CD1c-positive myeloid dendritic cell (primary cell): ENCODE data around the gene ZNF627.
"Not testable (repeated sequence)": the region's sequence is repeated elsewhere in the genome, so short reads cannot be mapped to it uniquely, and the experiment has no call there.

Source experiments
- DNase-seq: peaks from one replicate; pipeline ENCODE4 v3.0.0-alpha.2; 2016; ENCODE audit errors: extremely low spot score

The ZNF627 gene

GRCh38 chr19:11597202-11598102 is at the start of gene ZNF627:
Gene ZNF627 (plus strand): TSS chr19:11597483. CDS start chr19:11597628, 145 bp downstream.
- DNase-seq: peak; percentile 98

- no peak for DNase-seq
Measured at GRCh38 chr19:11547929-11548700, 49.2 kb upstream of the ZNF627 start.

DNA sequence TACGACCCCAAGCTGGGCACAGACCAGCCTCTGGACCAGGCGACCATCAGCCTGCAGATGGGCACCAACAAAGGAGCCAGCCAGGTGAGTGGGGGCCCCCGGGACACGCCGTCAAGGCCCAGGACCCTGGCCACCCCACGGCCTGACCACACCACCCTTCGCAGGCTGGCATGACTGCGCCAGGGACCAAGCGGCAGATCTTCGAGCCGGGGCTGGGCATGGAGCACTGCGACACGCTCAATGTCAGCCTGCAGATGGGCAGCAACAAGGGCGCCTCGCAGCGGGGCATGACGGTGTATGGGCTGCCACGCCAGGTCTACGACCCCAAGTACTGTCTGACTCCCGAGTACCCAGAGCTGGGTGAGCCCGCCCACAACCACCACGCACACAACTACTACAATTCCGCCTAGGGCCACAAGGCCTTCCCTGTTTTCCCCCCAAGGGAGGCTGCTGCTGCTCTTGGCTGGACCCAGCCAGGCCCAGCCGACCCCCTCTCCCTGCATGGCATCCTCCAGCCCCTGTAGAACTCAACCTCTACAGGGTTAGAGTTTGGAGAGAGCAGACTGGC is 47.8 kb upstream of the ZNF627 start:
- no peak for DNase-seq

DNA sequence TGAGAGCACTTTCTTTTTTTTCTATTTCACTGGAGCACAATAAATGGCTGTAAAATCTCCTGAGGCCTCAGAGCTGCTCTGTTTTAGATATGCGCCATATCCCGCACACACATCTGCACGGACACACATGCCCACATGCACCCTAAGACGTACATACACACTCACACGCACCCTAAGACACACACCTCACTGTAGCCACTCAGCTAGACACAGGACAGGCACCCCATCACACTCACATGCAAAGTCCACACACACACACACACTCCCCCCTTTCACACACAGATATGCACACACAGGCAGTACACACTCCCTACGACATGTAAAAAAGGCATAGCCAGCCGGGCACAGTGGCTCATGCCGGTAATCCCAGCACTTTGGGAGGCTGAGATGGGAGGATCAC is 47.0 kb upstream of the ZNF627 start:
- DNase-seq: no peak

DNA sequence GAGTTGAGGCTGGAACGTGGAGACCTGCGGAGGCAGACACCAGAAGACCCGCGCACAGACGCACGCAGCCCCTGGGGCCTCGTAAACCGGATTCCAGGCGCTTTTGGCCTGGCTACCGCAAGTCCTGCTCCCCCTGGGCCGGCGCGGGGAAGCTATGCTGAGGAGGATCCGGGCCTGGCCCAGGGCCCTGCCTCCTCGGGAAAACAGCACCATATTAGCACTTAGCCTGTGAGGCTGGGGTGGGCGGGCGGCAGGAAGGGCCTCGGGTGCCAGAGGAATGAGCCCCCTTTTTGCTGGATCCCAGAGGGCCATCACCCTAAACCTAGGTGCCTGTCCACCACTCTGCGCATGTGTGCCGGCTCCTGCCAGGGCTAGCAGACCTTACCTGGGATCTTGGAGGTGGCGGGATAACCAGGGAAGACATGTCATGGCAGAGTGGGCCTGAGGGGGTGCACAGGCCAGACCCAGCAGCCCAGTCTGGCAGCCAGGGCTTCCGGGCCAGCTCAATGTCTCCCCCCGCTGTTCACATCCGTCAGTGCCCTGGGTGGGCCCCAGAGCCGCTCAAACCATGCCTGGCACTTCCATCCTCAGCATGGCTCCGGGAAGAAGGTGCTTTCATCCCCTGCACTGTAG is 45.6 kb upstream of the ZNF627 start:
- no peak for DNase-seq

GRCh38 chr19:11552666-11553372 is 44.5 kb upstream of the ZNF627 start:
- DNase-seq: no peak

GRCh38 chr19:11554160-11554559 is 43.1 kb upstream of the ZNF627 start:
- DNase-seq: no peak

- no peak for DNase-seq
Measured at GRCh38 chr19:11555246-11555645, 42.0 kb upstream of the ZNF627 start.

DNA sequence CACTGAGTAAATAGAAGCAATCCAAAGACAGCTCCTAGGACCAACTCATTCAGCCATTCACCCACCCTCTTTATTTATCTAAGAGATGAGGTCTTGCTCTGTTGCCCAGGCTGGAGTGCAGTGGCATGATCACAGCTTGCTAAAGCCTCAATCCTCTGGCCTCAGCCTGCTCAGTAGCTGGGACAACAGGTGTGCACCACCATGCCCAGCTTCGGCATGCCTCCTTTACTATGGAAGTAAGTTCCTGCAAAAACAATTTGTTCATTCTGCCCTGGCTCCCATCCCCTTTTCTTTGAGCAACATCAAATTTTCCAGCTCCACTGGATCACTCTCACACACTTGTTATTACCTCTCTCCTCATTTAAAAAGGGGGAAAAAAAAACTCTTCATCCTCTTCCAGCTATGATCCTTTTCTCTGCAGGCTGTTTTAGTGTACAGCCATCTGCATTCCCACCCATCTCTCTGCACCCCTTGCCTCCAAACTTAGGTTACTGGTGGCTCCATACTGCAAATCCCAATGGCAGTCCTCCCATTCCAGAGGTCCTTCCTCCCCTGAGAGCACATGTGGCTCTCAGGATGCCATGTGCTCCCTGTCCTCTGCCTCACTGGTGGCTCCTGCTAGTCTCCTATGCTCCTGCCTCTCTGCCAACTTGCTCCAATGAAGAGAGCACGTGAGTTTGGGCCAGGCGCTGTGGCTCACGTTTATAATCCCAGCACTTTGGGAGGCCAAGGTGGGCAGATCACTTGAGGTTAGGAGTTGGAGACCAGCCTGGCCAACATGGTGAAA is 40.5 kb upstream of the ZNF627 start:
- DNase-seq: no peak

- peak; percentile 100 for DNase-seq
Measured at GRCh38 chr19:11558881-11559828, 38.1 kb upstream of the ZNF627 start, which contains the start of gene ELOF1. Gene ELOF1 (minus strand): TSS chr19:11559230. CDS start chr19:11554347, 4,883 bp downstream.

GRCh38 chr19:11560404-11561051 is 36.8 kb upstream of the ZNF627 start:
- peak; percentile 85 for DNase-seq

- no peak for DNase-seq
Measured at GRCh38 chr19:11563532-11563931, 33.8 kb upstream of the ZNF627 start.

DNA sequence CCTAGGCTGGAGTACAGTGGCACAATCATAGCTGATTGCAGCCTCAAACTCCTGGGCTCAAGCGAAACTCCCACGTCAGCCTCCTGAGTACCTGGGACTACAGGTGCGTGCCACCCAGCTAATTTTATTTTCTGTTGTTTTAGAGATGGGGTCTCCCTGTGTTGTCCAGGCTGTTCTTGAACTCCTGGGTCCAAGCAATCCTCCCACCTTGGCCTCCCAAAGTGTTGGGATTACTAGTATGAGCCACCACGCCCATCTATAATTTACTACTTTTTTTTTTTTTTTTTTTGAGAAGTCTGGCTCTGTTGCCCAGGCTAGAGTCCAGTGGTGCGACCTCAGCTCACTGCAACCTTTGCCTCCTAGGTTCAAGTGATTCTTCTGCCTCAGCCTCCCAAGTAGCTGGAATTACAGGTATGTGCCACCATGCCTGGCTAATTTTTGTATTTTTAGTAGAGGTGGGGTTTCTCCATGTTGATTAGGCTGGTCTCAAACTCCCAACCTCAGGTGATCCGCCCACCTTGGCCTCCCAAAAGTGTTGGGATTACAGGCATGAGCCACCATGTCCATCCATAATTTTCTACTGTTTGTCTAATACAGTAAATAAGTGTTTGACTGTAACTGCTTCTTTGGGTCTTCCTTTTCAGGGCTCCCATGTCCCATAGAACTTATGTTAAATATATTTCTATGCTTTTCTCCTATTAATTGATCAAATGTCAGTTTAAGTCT is 33.0 kb upstream of the ZNF627 start:
- DNase-seq: not testable (repeated sequence)

DNA sequence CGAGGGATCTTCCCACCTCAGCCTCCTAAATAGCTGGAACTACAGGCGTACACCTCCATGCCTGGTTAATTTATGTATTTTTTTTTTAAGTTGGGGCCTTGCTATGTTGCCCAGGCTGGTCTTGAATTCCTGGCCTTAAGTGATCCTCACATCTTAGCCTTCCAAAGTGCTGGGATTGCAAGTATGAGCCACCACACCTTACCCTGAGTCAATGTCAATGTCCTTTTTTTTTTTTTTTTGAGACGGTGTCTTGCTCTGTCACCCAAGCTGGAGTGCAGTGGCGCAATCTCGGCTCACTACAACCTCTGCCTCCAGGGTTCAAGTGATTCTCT is 31.7 kb upstream of the ZNF627 start:
- not testable (repeated sequence) for DNase-seq

GRCh38 chr19:11566164-11566563 is 31.1 kb upstream of the ZNF627 start:
- no peak for DNase-seq

DNA sequence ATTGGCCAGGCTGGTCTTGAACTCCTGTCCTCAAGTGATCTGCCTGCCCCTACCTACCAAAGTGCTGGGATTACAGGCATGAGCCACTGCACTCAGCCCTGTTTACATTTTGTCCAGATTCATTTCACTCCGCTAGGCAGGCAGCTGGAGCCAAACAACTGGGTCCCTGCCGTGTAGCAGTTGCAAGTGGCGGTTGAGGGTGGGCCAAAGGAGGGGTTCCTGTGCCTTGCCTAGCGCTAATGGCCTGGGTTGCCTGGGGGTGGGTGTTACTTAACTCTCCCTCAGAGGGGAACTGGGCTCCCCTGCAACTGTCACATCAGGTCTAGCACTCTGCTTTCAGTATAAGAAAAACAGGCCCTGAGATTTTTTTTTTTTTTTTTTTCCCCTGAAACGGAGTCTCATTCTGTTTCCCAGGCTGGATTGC is 27.2 kb upstream of the ZNF627 start:
- DNase-seq: peak; percentile 63

DNA sequence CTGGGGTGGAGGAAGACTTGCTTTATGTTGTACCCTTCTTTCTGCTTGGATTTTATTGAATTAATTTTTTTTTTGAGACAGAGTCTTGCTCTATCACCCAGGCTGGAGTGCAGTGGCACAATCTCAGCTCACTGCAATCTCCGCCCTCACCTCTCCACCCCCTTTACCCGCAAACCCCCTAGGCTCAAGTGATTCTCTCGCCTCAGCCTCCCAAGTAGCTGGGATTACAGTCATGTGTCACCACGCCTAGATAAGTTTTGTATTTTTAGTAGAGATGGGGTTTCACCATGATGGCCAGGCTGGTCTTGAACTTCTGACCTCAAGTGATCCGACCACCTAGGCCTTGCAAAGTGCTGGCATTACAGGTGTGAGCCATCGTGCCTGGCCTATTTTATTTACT is 23.9 kb upstream of the ZNF627 start:
- DNase-seq: not testable (repeated sequence)

- DNase-seq: not testable (repeated sequence)
Measured at GRCh38 chr19:11573763-11574162, 23.5 kb upstream of the ZNF627 start.
